HL-60/S4 (cell line): ENCODE results near the gene UBE2L5.

Experiments used
- in situ Hi-C: fragments of 300-500 bp; cut with MboI; formaldehyde crosslinking; loops from 2 replicates; pipeline ENCODE4 v1.14.3; 2022; ENCODE audit warnings: low sequenced_read_pairs

The UBE2L5 gene

DNA sequence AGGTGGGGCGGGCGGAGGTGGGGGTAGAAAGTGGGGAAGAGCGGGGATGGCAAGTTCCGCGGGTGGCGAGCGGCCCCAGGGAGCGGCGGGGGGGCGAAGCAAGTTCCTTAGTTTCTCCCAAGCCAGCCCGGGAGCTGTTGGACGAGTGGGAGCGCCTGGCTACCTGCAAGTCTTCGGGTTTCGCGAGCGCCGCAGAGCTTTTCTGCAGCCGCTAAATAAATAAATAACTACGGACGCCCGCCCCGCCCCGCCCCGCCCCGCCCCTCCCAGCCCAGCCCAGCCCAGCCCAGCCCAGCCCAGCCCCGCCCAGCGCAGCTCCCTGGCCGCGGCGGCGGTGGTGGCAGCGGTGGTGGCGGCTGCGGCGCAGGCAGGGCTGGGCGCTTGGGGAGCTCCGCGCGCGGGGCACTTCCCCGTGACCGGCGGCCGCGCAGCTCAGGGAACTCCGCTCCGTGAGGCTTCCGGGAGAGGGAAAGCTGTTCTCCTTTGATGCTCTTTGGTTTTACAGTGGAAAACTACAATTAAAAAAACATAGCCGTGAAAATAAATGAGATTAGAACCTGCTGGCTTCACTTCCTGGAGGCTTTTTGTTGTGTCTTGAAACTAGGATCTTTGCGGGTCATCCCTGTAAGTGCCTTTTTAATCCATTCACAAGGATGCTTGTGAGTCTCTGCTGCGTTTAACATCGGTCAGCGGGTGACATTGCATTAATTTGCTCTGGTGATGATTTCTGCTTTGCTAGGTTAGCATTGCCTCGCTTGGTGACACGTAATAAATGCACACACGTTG, at the start of gene UBE2L5:
Gene UBE2L5 (plus strand): TSS at position 440 of the 786 bp plus-strand sequence. CDS start 5,498 bp downstream, outside the sequence.
- in situ Hi-C loops: no loop called here

DNA sequence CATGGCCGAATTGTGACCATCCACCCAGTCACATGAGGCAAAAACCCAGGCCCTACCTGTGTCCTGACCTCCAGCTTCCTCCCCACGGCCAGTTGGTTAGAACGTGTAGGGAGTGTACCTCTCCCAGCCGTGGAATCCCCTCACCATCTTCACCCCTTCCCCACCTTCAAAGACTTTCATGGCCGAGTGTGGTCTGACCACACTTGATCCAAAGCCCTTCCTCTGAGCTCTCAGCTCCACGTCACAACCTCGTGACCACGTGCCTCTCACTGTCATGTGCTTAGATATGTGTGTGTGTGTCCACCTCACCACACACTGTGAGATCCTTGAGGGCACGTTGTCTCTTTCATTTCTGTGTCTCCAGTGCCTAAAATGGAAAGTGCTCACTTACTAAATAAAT, 48.6 kb upstream of the UBE2L5 start:
- in situ Hi-C loops: no loop called here

DNA sequence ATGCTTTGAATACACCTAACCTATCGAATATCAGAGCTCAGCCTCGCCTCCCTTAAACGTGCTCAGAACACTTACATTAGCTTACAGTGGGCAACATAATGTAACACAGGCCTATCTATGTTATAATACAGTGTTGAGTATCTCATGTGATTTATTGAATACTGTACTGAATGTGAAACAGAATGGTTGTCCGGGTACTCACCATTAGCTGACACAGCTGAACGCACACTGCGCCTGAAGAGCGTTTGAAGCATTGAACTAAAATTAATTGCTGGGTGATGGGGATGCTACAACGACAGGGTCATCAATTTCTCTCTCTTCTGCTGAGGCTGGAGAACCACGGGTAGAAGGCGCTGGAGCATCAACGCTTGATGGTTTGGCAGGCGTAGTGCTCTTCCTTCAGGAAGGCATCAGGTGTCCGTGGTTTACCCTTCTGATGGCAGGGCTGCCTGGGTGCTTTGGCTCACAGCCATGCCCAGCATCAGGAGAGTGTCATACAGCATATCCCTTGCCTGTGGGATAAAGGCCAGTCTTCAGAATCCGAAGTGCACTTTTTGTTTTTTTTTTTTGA, 46.9 kb upstream of the UBE2L5 start:
- in situ Hi-C loops: no loop called here

DNA sequence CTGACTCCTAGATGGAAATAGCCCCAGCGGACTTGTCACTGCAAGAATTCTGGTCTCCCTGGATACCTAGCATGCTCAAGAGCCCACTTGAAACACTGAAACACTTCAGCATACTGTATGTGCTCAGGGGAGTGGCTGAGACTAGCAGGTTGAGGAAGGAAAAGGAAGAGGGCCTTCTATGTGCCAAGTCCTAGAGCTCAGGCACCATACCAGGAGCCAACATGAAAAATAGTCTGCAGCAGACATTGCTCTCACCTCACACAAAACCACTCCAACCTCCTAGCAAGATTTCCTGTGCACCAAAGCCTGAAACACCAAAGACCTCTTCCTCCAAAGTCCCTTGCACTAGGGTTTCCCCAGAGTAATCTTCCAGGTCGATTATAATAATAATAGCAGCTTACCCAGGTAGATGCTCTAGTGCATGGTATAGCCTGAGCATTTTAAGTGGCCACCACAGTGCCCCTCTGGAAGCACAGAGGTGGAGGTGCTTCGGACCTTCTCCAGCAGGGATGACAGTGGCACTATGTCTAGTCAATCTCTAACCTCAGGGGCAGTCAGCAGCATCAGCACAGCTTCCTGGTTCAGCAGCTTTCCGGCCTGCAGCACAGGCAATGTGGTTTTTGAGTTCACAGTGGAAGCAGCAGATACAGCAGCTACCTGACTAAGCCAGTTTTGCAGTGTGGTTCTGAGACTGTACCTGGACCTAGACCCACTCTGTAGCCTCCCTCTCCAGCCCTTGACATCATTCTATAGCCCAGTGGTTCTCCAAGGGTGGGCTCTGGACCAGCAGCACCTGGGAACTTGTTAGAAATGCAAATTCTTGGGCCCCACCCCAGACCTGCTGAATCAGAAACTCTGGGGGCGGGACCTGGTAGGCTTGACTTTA, 45.6 kb upstream of the UBE2L5 start:
- in situ Hi-C loops: no loop called here

DNA sequence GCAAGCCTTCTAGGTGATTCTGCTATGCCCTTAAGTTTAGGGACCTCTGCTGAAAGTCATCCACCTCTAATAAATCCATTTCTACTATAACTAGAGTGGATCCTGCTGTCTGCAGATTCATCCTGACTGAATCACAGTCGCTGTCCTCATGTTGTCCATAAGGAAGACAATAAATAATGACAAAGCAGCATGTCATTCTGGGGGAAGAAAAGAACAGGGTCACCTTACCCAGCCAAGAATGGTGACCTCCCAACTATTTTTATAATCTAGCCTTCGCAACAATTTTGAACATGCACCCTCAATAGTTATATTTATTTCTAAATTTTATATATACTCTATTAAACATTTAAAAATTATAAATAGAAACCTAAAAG, 45.0 kb upstream of the UBE2L5 start:
- in situ Hi-C loops: no loop called here

DNA sequence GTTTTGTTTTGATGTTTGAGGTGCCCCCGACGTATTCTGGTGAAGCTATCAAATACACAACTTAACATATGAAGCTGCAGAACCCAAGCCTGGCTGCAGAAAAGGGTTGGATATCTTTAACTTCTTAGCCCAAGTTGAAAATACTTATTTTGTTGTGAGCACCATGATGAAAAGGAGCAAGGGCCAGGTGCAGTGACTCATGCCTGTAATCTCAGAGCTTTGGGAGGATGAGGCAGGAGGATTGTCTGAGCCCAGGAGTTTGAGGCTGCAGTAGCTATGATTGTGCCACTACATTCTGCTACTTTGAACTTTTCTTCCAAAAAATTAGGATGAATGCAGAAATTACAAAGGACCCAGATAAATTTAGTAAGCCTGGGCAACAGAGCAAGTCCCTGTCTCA, 44.1 kb upstream of the UBE2L5 start:
- in situ Hi-C loops: no loop called here

DNA sequence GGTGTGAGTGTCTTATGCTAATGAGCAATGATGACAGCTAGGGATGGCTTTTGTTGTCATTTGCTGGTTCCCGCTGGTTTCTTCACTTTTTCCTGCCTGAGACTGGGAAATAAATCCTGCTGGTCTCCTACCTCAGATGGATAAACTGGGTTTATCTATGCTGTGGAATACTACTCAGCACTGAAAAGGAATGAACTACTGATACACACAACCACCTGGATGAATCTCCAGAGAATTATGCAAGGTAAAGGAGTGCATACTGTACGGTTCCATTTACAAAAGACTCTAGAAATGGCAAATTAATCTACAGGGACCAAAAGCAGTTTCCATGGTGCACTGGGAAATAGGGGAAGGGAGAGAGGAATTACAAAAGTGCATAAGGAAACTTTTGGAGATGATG, 41.2 kb upstream of the UBE2L5 start:
- in situ Hi-C loops: no loop called here

DNA sequence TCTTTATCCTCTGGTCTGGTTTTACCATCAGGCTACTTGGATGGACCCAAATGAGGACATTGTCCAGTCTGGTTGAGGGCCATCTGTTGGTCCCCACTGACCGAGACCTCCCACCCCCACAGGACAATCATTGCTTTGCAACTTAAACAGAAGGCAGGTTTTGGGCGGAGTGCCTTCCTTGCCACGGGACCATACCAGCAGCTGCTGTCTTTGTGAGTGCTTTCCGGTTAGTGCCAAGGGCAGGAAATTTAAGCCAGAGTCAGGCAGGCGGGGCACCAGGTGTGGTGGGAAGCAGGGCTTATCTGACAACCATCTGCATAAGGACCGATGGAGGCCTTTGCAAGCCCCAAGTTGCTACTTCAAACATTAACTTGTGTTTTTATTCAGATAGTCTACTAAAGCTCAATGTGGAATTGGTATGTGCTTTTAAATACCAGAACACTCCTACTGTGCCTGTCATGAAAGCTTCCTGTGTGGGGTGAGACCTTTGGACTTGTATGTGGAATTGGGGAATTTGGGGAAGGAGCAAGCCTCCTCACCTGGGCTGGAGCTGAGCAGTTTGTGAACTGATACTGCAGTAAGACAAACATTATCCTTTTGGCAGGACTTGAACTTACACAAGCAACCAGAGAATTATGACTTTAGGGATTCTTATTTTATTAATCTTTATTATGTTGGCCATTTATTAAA, 39.3 kb upstream of the UBE2L5 start:
- in situ Hi-C loops: no loop called here

DNA sequence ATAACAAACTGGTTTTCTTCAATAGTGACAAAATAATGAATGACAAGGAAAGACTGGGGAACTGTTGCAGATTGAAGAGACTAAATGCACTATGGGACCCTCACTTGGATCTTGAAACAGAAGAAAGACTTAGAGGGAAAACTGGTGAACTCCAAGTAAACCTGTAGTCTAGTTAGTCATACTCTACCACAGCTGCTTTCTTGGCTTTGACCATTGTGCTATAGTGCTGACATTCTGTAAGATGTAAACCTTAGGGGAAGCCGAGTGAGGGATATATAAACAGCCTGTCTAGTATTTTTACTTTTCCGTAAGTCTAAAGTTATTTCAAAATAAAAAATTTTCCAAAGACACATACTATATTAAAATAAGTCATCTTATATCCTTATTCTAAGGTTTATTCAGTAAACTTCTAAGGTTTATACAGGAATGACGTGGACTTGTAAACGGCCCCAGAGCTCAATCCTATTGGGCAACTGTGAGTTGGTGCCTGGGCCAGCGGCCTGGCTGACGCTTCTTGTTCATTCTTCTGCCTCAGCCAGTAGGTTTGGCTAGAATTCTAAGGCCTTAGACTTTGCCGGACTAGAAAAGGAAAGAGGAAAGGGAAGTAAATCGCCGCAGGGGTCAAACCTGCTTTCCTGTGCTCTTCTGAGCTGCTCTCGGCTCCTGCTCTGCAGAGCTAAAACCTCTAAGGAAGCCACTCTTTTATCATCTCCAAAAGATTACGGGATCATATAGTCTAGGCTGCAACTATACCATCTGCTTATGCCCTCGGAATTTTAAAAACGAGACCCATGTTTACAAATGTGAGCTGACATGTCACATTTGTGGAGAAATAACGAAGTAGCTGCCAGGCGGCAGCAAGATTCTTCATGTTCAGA, 33.6 kb upstream of the UBE2L5 start:
- in situ Hi-C loops: no loop called here

DNA sequence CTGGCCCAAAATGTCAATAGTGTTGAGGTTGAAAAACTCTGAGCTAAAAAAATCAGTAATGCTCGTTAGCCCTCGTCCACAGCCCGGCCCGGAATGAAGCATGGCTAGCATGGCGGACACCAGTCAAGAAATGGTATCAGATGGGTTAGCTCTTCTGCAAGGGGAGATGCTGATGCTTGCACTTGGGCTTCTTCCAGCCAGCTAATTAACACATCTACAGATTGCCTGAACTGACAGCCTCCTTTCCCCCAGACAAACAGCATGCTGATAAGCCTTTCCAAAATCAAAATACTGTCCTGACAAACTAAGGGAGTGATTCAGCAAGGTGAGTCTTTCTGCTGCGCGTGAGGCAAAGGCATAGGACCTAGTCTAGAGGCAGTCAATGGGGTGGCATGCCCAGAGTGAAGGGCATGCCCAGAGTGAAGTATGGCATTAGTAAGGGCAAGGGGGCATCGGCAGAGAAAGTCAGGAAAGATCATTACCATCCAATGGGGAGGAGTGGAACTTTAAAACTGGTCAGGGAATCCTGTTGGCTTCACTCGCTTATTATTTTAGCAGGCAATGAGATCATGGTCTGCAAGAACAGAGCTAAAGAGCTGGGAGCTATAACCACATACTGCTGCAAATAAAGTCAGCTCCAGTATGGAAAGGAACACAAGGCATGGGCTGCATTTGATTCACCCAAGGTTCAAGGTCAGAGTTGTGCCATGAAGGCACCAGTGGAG, 30.2 kb upstream of the UBE2L5 start:
- in situ Hi-C loops: no loop called here

DNA sequence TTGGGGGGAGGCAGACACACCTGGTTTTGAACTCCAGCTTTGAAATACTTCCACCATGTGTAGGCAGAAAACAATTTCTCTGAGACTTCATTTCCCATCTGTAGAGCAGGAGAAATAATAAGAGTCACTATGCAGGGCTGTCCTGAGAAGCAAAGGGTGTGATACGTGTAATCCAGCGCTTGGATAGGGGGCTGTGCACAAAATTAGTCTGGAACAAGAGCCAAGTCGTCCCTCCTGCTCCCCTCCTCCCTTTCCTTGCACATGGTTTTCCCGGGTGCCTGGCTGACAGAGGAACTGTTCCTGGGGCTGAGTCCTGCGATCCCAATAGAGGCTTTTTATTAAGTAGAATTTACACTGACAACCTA, 29.6 kb upstream of the UBE2L5 start:
- in situ Hi-C loops: no loop called here

DNA sequence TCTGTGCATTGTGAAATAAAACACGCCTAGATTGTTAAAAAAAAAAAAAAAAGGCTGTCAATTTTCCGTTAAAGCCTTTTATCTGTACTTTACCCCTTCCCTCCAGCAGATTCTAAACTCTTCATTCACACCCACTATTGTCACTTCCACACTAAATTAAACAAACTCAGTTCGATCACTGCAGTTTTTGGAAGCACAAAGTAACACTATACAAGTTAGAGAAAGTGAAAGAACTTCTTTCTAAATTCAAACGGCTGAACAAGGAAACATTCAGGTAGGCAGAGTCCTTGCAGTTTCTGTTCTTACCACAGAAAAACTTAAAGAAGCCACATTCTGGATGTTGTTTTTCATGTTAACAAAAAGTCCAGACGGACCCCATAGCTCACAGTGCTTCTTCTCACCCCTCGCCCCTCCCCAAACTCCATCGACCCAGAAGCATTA, 27.5 kb upstream of the UBE2L5 start:
- in situ Hi-C loops: no loop called here

DNA sequence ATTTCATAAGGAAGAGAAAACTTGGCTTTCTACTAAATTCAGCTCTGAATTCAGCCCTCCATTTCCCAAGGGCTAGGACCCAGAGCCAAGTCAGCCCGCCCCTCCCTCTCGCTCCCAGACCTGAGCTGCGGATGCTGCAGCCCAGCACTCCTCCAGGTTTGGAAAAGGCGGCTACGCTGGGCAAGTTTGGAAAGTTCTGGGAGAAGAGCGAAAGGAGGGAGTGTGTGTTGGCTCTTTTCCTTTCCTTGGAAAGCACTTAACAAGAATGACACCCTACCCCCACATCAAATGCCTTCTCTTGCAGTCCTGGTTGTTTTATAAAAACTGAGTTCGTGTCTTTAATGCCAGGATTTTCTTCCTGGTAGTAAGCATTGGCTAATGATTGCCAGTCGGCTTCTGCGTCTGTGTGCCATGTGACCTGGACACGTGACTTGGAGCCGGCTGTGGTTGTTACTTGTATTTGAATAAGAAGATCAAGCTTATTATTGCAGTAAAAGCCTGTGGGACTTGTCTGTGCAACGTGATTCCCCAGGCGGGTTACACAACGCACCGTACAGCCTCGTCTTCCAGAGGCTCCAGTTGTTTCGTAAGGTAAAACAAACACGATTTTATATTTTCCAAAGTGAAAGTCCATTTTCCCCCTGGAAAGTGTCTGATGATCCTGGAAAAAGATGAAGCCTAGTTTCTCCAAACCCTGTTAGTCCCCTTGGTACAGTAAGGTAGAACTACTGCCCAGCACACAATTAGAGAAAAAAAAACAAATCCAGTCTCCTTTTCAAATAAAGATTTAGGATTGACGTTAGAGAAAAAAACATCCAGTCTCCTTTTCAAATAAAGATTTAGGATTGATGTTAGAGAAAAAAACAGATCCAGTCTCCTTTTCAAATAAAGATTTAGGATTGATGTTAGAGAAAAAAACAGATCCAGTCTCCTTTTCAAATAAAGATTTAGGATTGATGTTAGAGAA, 26.8 kb upstream of the UBE2L5 start:
- in situ Hi-C loops: no loop called here

DNA sequence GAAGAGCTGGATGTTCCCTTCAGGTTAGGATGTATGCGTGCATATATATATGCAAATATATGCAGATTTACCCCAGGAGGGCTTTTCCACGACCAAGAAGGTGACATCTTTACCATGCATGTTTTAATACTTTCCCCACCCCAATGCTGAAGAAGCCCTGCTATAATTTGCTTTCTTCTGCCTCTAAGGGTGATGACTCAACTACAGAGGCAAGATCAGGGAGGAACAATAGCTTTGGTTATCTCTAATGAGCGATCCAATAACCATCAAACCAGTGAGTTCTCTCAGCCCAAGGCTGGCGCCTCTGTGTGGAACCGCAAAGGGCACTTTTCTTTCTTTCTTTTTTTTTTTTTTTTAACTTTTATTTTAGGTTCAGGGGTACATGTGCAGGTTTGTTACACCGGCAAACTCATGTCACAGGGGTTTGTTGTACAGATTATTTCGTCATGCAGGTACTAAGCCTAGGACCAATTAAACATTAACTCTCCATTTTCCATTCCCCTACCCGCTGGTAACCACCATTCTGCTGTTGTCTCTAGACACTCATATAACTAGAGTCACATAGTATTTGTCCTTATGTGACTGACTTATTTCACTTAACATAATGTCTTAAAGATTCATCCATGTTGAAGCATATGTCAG, 25.7 kb upstream of the UBE2L5 start:
- in situ Hi-C loops: no loop called here

DNA sequence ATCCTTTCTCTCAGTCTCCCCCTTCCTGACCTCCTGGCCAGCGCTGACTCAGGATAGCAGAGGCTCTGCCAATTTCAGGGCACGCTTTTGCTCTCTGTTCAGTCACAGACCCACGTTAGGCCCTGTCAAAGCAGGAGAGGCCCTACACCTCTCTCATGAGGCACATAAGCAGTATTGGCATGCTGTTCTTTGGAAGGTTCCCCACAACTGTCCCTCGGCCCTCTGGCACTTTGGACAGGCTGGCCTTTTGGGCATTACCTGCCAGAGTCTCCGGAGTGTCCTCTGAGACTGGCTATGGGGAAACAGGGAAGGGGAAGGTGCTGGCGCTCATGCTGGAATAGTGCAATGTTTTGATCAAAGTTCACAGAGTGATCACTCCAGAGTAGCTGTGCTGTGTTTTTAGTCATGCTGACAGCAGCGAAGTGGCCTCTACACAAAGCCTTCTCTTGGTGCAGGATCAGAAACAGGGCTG, 23.7 kb upstream of the UBE2L5 start:
- in situ Hi-C loops: no loop called here

DNA sequence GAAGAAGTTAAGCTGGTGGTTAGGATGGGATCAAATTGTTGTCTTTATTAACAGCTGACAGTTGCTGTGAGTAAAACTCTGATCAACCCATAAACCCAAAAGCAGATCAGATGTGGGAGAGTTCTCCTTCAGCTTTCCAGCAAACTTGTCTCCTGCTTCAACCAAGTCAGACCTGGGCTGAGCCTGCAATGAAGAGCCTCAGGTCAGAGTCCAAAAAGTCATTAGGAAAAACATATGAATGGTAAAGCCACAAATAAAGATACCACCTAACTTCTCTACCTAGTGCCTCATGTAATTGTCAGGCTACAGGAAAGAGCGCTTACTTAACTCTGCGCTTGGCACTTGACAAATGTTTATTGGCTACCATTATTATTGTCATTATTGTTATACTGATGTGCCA, 21.9 kb upstream of the UBE2L5 start:
- in situ Hi-C loops: no loop called here

DNA sequence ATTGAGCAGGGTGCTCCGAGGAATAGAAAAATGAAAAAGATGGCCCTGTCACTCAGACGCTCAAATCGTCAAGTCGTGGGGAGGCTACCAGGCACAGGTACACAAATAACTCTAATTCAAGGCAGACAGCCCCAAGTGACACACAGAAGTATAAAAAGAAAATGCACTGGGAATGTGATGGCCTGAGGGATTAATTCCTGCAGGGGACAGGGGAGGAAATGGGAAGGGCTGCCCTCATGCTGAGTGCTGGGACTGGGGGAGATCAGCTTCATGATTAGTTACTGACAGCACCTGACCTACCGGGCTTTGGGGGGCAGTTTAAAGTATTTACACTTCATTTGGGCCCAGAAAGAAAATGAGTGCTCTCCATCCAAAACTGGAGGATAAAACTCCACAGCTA, 20.9 kb upstream of the UBE2L5 start:
- in situ Hi-C loops: no loop called here

DNA sequence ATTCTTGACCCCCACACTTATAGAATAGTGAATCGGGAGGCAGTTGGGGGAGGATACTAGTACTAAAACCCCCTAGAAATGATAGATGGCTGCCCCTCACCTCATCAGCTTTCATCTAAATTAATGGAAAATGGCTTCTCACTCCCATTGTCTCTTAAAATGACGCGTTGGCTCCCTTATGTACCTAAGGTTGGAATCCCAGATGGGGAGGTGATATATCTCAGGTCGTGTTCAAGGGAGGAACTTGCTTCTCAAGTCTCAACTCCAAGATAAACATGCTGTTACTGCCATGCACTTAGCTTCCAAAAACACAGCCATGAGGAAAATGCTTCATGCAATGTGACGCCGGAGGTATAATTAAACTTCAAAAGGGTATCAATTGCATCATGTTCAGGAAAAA, 18.8 kb upstream of the UBE2L5 start:
- in situ Hi-C loops: no loop called here
